Measurements from ENCODE around the gene ASCC1. TPM values are rescaled to one million over a fixed set of nuclear protein-coding genes. Genes with fewer than 3 reads are reported as not detected.

ASCC1 gene
- total RNA-seq, 1 donor from 2014 or later, result 33.9 TPM

DNA sequence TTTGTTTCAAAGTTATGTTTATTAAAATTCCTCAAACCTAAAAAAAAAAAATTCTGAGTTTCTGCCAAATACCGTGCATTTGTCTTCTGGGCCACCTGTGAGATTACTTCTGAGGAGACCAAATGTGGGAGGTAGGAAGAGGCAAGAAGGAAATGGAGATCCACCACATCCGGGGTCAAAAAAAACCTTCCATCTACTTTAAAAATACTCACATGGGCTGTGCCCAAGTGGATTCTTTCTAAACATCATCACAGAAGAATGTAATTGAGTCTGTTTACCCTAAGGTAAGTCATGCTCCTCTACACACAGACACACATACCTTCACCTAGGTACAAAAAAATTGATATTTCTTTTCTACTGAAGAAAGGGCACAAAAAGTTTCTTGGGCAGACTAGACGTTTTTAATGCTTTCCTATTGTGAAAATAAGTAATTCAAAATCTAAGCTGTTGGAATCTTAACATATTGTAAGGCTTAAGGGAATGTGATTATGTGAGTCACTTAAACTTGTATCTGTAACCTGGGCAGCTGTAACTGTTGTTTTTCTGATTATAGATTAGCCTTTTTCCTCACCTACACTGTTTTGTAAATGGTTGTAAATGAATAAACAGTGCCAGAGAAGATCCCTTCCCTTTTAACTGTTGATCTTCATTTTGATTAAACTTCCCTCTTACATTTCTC is 108.6 kb downstream of the ASCC1 start:
- Histone ChIP-seq H3K4me2 (ENCODE audit: low read length) (no peak overlapping the region), H3K36me3 (ENCODE audit: insufficient read depth, low read length) (no peaks in the 10 kb centered on the region), H3K9me3 (ENCODE audit: insufficient read depth, low read depth, low read length) (no peaks in the 10 kb centered on the region), H3K4me3 (ENCODE audit: insufficient read depth, low read depth, low read length) (no peak overlapping the region), H3K4me1 (ENCODE audit: insufficient read depth, low read length) (no peaks in the 10 kb centered on the region), H3K27ac (ENCODE audit: low read depth, low read length) (no peak overlapping the region), H3K27me3 (ENCODE audit: insufficient read depth, low read length) (no peaks in the 10 kb centered on the region), H2AFZ (ENCODE audit: low read depth, low read length) (no peak overlapping the region), H4K20me1 (ENCODE audit: insufficient read depth, low read length) (peaks cover 4% of the 10 kb centered on the region), H3K79me2 (ENCODE audit: insufficient read depth, low read length) (no peaks in the 10 kb centered on the region), H3K9ac (ENCODE audit: low read length) (no peak overlapping the region)
- Mint-ChIP-seq H3K9me3 (ENCODE audit: unreplicated experiment) (no peaks in the 10 kb centered on the region), H3K36me3 (ENCODE audit: low read depth, unreplicated experiment) (peaks cover 7% of the 10 kb centered on the region), H3K27ac (ENCODE audit: unreplicated experiment) (no peak overlapping the region), H3K27me3 (ENCODE audit: low read depth, unreplicated experiment) (no peaks in the 10 kb centered on the region), H3K4me1 (ENCODE audit: low read depth, unreplicated experiment) (peaks cover 7% of the 10 kb centered on the region), H3K4me3 (ENCODE audit: unreplicated experiment) (no peak overlapping the region)
- no peak for FAIRE-seq
- TF ChIP-seq, protein P1, sequence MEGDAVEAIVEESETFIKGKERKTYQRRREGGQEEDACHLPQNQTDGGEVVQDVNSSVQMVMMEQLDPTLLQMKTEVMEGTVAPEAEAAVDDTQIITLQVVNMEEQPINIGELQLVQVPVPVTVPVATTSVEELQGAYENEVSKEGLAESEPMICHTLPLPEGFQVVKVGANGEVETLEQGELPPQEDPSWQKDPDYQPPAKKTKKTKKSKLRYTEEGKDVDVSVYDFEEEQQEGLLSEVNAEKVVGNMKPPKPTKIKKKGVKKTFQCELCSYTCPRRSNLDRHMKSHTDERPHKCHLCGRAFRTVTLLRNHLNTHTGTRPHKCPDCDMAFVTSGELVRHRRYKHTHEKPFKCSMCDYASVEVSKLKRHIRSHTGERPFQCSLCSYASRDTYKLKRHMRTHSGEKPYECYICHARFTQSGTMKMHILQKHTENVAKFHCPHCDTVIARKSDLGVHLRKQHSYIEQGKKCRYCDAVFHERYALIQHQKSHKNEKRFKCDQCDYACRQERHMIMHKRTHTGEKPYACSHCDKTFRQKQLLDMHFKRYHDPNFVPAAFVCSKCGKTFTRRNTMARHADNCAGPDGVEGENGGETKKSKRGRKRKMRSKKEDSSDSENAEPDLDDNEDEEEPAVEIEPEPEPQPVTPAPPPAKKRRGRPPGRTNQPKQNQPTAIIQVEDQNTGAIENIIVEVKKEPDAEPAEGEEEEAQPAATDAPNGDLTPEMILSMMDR (IDR thresholded peaks at IDR 0.05; ENCODE audit: insufficient read depth, low read depth, low read length), result no peak
- no peak for TF ChIP-seq EZH2 (IDR thresholded peaks at IDR 0.05; ENCODE audit: insufficient read depth, low read length)
- no peak for DNase-seq (ENCODE audit: low read depth)

DNA sequence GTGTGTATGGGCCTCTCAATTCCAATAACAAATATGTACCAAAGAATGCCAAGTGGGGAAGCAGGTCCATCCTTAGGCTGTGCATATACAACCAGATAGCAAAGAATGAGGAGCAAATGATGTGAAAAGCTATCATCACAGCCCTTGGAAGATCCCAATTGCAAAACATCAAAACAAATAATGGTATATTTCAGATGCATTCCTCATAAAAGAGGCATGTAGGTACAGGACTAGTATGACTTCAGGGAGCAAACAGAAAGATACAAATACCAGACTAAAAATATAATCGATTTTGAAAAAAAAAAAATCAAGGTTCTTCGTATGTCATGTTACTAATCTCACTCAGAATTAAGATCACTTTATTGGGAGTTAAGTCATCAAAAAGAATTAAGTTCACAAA is 109.2 kb downstream of the ASCC1 start:
- DNase-seq (ENCODE audit: low read depth) (no peak), FAIRE-seq (no peak)
- no peak overlapping the region for H3K4me3 ChIP-seq (ENCODE audit: insufficient read depth, low read depth, low read length)
- H3K79me2 ChIP-seq (ENCODE audit: insufficient read depth, low read length), result no peaks in the 10 kb centered on the region
- H3K4me2 ChIP-seq (ENCODE audit: low read length), result no peak overlapping the region
- TF ChIP-seq, protein P1 (IDR thresholded peaks at IDR 0.05; ENCODE audit: insufficient read depth, low read depth, low read length), result no peak
- TF ChIP-seq EZH2 (IDR thresholded peaks at IDR 0.05; ENCODE audit: insufficient read depth, low read length), result no peak
- no peaks in the 10 kb centered on the region for H3K27me3 ChIP-seq (ENCODE audit: insufficient read depth, low read length)
- no peak overlapping the region for H2AFZ ChIP-seq (ENCODE audit: low read depth, low read length)
- no peaks in the 10 kb centered on the region for H3K4me1 ChIP-seq (ENCODE audit: insufficient read depth, low read length)
- no peaks in the 10 kb centered on the region for H3K36me3 ChIP-seq (ENCODE audit: insufficient read depth, low read length)
- peaks cover 7% of the 10 kb centered on the region for H3K4me1 Mint-ChIP-seq (ENCODE audit: low read depth, unreplicated experiment)
- H3K36me3 Mint-ChIP-seq (ENCODE audit: low read depth, unreplicated experiment), result peaks cover 13% of the 10 kb centered on the region
- no peaks in the 10 kb centered on the region for H3K27me3 Mint-ChIP-seq (ENCODE audit: low read depth, unreplicated experiment)
- H3K4me3 Mint-ChIP-seq (ENCODE audit: unreplicated experiment), result no peak overlapping the region
- H3K27ac ChIP-seq (ENCODE audit: low read depth, low read length), result no peak overlapping the region
- no peak overlapping the region for H3K9ac ChIP-seq (ENCODE audit: low read length)
- no peak overlapping the region for H3K27ac Mint-ChIP-seq (ENCODE audit: unreplicated experiment)
- no peaks in the 10 kb centered on the region for H3K9me3 ChIP-seq (ENCODE audit: insufficient read depth, low read depth, low read length)
- peaks cover 4% of the 10 kb centered on the region for H4K20me1 ChIP-seq (ENCODE audit: insufficient read depth, low read length)
- no peaks in the 10 kb centered on the region for H3K9me3 Mint-ChIP-seq (ENCODE audit: unreplicated experiment)

DNA sequence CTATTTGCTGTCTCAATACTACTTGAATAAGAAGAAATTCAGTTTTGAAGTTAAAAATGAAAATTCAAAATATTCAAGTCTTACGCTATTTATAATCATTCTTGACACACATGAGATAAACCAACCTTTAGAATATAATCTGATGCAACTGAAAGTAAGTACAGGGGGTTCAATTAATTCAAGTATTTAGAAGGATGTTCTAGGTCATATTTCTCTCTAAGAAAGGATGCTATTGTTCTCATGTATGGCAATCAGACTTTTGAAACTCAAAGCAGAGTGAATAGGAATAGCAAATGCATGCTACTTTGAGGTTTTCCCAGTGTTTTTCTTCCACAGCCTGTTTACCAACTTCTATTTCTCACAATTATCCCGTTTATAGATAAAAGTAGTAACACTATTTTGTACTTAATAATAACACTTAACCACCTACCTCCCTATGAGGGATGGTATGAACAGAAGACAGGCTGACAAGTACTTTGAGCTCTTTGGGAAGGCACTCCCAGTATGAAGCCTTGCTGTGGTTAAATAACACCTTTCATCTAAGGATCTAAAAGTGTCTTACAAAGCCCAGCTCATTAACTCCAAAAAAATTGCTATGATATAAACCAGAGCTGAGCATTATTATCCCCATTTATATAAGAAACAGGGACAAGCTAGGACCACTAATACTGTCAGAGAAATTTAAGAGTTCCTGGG is 109.8 kb downstream of the ASCC1 start:
- Mint-ChIP-seq H3K4me1 (ENCODE audit: low read depth, unreplicated experiment) (peaks cover 7% of the 10 kb centered on the region), H3K4me3 (ENCODE audit: unreplicated experiment) (no peak overlapping the region), H3K36me3 (ENCODE audit: low read depth, unreplicated experiment) (peaks cover 18% of the 10 kb centered on the region), H3K27ac (ENCODE audit: unreplicated experiment) (no peak overlapping the region), H3K9me3 (ENCODE audit: unreplicated experiment) (no peaks in the 10 kb centered on the region), H3K27me3 (ENCODE audit: low read depth, unreplicated experiment) (no peaks in the 10 kb centered on the region)
- Histone ChIP-seq H3K4me3 (ENCODE audit: insufficient read depth, low read depth, low read length) (no peak overlapping the region), H3K36me3 (ENCODE audit: insufficient read depth, low read length) (no peaks in the 10 kb centered on the region), H4K20me1 (ENCODE audit: insufficient read depth, low read length) (peaks cover 5% of the 10 kb centered on the region), H2AFZ (ENCODE audit: low read depth, low read length) (no peak overlapping the region), H3K9me3 (ENCODE audit: insufficient read depth, low read depth, low read length) (no peaks in the 10 kb centered on the region), H3K27me3 (ENCODE audit: insufficient read depth, low read length) (no peaks in the 10 kb centered on the region), H3K79me2 (ENCODE audit: insufficient read depth, low read length) (no peaks in the 10 kb centered on the region), H3K4me1 (ENCODE audit: insufficient read depth, low read length) (no peaks in the 10 kb centered on the region), H3K27ac (ENCODE audit: low read depth, low read length) (no peak overlapping the region), H3K4me2 (ENCODE audit: low read length) (no peak overlapping the region), H3K9ac (ENCODE audit: low read length) (no peak overlapping the region)
- DNase-seq (ENCODE audit: low read depth) (no peak), FAIRE-seq (no peak)
- no peak for TF ChIP-seq EZH2 (IDR thresholded peaks at IDR 0.05; ENCODE audit: insufficient read depth, low read length)
- TF ChIP-seq, protein P1 (IDR thresholded peaks at IDR 0.05; ENCODE audit: insufficient read depth, low read depth, low read length), result no peak
